Measurements from ENCODE around the gene LEKR1. TPM values are rescaled to one million over a fixed set of nuclear protein-coding genes. Genes with fewer than 3 reads are reported as not detected.

LEKR1 gene
- total and polyA plus RNA-seq, 9 of the 15 experiments (the other 6 are each of a cell fraction or from before 2014, with no cell fraction given) = 0.76 to 1.8 (median 1.2) TPM

DNA sequence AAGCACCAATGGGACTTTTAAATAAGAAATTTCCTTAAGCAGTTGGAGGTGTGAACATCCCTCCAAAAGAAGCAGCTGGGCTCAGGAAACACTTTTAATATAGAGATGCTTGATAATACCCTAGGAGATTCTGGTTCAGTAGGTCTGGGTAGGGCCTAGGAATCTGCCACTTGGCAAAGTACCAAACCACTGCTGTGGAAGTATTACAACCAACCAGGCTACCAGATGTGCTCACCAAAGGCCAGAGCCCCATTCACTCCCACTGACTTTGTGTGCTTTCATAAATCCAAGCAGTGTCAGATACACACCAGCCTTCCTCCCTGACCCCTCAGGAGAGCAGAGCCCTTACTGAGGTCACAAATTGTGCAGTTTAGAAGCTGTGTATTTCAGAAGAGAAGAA lies 171.2 kb downstream of the LEKR1 start (continued):
- TF ChIP-seq, protein P1, sequence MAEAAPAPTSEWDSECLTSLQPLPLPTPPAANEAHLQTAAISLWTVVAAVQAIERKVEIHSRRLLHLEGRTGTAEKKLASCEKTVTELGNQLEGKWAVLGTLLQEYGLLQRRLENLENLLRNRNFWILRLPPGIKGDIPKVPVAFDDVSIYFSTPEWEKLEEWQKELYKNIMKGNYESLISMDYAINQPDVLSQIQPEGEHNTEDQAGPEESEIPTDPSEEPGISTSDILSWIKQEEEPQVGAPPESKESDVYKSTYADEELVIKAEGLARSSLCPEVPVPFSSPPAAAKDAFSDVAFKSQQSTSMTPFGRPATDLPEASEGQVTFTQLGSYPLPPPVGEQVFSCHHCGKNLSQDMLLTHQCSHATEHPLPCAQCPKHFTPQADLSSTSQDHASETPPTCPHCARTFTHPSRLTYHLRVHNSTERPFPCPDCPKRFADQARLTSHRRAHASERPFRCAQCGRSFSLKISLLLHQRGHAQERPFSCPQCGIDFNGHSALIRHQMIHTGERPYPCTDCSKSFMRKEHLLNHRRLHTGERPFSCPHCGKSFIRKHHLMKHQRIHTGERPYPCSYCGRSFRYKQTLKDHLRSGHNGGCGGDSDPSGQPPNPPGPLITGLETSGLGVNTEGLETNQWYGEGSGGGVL (CRISPR knock-in tag; IDR thresholded peaks at IDR 0.05) = no peak
- TF ChIP-seq PTBP1 (IDR thresholded peaks at IDR 0.05; ENCODE audit: low read depth, low read length) (no peak), NUFIP1 (IDR thresholded peaks at IDR 0.05; ENCODE audit: partially characterized antibody) (no peak)

DNA sequence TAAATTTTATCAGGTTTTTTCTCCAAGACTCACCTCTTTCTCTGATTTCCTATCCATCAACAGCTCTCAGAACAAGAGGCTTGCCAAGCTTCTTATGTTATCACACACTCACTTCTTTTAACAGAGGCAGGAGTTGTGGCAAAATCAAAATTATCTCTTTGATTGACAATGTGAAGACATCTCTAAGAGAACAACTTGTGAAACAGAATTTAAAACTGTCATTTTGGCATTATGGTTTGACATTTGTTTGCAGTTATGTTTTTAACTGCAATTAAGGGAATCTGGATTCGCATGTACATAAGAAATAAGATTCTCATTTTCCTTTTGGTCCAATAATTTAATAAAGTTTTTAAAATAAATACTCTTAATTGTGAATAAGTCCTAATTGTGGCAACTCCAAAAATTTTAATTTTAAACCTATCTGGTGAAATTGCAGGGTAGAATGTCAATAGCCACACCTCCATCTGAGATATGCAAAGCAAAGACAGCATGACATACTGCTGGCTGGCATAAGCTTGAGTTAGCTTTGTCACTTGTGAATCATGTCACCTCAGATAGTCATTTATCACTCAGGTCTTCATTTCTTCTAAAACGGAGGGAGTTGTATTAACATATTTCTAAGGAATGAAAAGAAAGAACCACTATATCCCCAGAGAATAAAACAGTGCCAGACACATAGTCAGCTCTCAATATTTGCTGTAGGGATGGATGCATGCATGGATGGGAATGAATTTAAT lies 175.2 kb downstream of the LEKR1 start:
- no peaks in the 10 kb centered on the region for H3K9me1 ChIP-seq (ENCODE audit: control insufficient read depth, insufficient read depth, low read length)
- 5% methylated on average over 2 of the region's 2 CpGs for WGBS (ENCODE audit: insufficient coverage, low coverage, missing lambda C conversion rate)
- no peak for FAIRE-seq
- no peaks in the 10 kb centered on the region for H3K9me3 ChIP-seq (replicated peaks; ENCODE audit: control insufficient read depth, insufficient read depth, low read depth, low read length)
- BruUV-seq (replicated peaks) = no TSS peak
- no peak overlapping the region for H3K9ac ChIP-seq (ENCODE audit: insufficient read depth in 1 of 2, low read depth in 2 of 2, low read length in 2 of 2)
- no peaks in the 10 kb centered on the region for H3K27me3 ChIP-seq (ENCODE audit: control insufficient read depth in 2 of 2, insufficient read depth in 2 of 2, low read length in 2 of 2)
- in situ Hi-C loops (cut with MboI) = no loop called here
- ChIA-PET POLR2A (no interaction called here), CTCF (ENCODE audit: low intra/inter-chr PET ratio) (no interaction called here)
- no peak overlapping the region for H2AFZ ChIP-seq (ENCODE audit: low read depth, low read length)
- H3K4me1 ChIP-seq (replicated peaks in 1 of 2; ENCODE audit: control insufficient read depth in 2 of 2, insufficient read depth in 2 of 2, low read length in 2 of 2) = no peaks in the 10 kb centered on the region
- intact Hi-C loops (cut with micrococcal nuclease) = no loop called here
- no peak for ATAC-seq
- no peak overlapping the region for H3K27ac ChIP-seq (ENCODE audit: extremely low read depth, low read depth, low read length)
- no peak overlapping the region for H3K4me2 ChIP-seq (ENCODE audit: insufficient read depth, low read length)
- H3K36me3 ChIP-seq (ENCODE audit: control insufficient read depth, insufficient read depth, low read length) = no peaks in the 10 kb centered on the region
- H4K20me1 ChIP-seq (replicated peaks; ENCODE audit: control insufficient read depth, insufficient read depth, low read length) = no peaks in the 10 kb centered on the region
- no peaks in the 10 kb centered on the region for H3K79me2 ChIP-seq (ENCODE audit: control insufficient read depth, insufficient read depth, low read length)
- H3K4me3 ChIP-seq = no peak overlapping the region
- DNase-seq (ENCODE audit: extremely low read depth in 1 of 4, low spot score in 3 of 4) = no peak
- TF ChIP-seq TCF7L2 (IDR thresholded peaks at IDR 0.05; ENCODE audit: low read depth, low read length) = no peak
- TF ChIP-seq, protein P2, sequence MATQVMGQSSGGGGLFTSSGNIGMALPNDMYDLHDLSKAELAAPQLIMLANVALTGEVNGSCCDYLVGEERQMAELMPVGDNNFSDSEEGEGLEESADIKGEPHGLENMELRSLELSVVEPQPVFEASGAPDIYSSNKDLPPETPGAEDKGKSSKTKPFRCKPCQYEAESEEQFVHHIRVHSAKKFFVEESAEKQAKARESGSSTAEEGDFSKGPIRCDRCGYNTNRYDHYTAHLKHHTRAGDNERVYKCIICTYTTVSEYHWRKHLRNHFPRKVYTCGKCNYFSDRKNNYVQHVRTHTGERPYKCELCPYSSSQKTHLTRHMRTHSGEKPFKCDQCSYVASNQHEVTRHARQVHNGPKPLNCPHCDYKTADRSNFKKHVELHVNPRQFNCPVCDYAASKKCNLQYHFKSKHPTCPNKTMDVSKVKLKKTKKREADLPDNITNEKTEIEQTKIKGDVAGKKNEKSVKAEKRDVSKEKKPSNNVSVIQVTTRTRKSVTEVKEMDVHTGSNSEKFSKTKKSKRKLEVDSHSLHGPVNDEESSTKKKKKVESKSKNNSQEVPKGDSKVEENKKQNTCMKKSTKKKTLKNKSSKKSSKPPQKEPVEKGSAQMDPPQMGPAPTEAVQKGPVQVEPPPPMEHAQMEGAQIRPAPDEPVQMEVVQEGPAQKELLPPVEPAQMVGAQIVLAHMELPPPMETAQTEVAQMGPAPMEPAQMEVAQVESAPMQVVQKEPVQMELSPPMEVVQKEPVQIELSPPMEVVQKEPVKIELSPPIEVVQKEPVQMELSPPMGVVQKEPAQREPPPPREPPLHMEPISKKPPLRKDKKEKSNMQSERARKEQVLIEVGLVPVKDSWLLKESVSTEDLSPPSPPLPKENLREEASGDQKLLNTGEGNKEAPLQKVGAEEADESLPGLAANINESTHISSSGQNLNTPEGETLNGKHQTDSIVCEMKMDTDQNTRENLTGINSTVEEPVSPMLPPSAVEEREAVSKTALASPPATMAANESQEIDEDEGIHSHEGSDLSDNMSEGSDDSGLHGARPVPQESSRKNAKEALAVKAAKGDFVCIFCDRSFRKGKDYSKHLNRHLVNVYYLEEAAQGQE (IDR thresholded peaks at IDR 0.05; ENCODE audit: borderline replicate concordance) = no peak
- TF ChIP-seq, protein P2 (CRISPR knock-in tag; IDR thresholded peaks at IDR 0.05; ENCODE audit: low read depth) = no peak
- no peak for TF ChIP-seq SETDB1 (IDR thresholded peaks at IDR 0.05; ENCODE audit: low read length)
- no peak for TF ChIP-seq KDM4B (IDR thresholded peaks at IDR 0.05; ENCODE audit: borderline replicate concordance in 2 of 2, low read depth in 1 of 2)

All from K562 (cell line).